HCT116 (cell line): ENCODE measurements around the gene DIP2C.

Experiments
- CEBPB ChIP-seq: IDR thresholded peaks from 2 replicates; pipeline ENCODE4 v1.6.1; 2012; ENCODE audit warnings: low read depth
- EZH2 ChIP-seq: fragments of 200-600 bp; sonication (generic); IDR thresholded peaks from 2 replicates; pipeline ENCODE4 v1.6.1; 2017; ENCODE audit warnings: antibody characterized with exemption, mixed run types
- POLR2A ChIP-seq: IDR thresholded peaks from 2 replicates; pipeline ENCODE4 v1.7.0; 2011; ENCODE audit warnings: borderline replicate concordance; ENCODE audit not compliant: insufficient read depth, insufficient read length; ENCODE audit errors: extremely low read depth
- POLR2AphosphoS5 ChIP-seq: IDR thresholded peaks from 2 replicates; pipeline ENCODE4 v1.6.1; 2011; ENCODE audit warnings: mild to moderate bottlenecking, low read depth, low read length, moderate library complexity
- YY1 ChIP-seq: IDR thresholded peaks from 2 replicates; pipeline ENCODE4 v1.6.1; 2011; ENCODE audit warnings: low read length, low read depth, moderate library complexity, mild to moderate bottlenecking; ENCODE audit not compliant: insufficient replicate concordance; ENCODE audit errors: extremely low read depth
- TF ChIP-seq, protein P1 (sequence below), 3 experiments: fragments of 200-600 bp in 1 of 3; sonication (generic) in 1 of 3; IDR thresholded peaks in 2 of 3; conservative IDR thresholded peaks in 1 of 3; 2 replicates each; pipeline ENCODE4 v1.5.1; 2012 to 2017; ENCODE audit warnings: low read depth in 2 of 3, low read length in 2 of 3, antibody characterized with exemption in 1 of 3, borderline replicate concordance in 1 of 3, control low read depth in 1 of 3, mild to moderate bottlenecking in 1 of 3, mixed read lengths in 1 of 3, mixed run types in 1 of 3, moderate library complexity in 1 of 3; ENCODE audit not compliant: insufficient read depth in 1 of 3
- TF ChIP-seq, protein P2 (sequence below): IDR thresholded peaks from 2 replicates; pipeline ENCODE4 v1.6.1; 2012; ENCODE audit warnings: low read depth

GRCh38 chr10:533186-533585 is 156.3 kb downstream of the DIP2C start:
- TF ChIP-seq, protein P1, sequence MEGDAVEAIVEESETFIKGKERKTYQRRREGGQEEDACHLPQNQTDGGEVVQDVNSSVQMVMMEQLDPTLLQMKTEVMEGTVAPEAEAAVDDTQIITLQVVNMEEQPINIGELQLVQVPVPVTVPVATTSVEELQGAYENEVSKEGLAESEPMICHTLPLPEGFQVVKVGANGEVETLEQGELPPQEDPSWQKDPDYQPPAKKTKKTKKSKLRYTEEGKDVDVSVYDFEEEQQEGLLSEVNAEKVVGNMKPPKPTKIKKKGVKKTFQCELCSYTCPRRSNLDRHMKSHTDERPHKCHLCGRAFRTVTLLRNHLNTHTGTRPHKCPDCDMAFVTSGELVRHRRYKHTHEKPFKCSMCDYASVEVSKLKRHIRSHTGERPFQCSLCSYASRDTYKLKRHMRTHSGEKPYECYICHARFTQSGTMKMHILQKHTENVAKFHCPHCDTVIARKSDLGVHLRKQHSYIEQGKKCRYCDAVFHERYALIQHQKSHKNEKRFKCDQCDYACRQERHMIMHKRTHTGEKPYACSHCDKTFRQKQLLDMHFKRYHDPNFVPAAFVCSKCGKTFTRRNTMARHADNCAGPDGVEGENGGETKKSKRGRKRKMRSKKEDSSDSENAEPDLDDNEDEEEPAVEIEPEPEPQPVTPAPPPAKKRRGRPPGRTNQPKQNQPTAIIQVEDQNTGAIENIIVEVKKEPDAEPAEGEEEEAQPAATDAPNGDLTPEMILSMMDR (IDR thresholded peaks at IDR 0.05 in 2 of 3, conservative IDR thresholded peaks at IDR 0.05 in 1 of 3; ENCODE audit: borderline replicate concordance in 1 of 3, insufficient read depth in 1 of 3, low read depth in 2 of 3, low read length in 2 of 3): no peak
- TF ChIP-seq, protein P2, sequence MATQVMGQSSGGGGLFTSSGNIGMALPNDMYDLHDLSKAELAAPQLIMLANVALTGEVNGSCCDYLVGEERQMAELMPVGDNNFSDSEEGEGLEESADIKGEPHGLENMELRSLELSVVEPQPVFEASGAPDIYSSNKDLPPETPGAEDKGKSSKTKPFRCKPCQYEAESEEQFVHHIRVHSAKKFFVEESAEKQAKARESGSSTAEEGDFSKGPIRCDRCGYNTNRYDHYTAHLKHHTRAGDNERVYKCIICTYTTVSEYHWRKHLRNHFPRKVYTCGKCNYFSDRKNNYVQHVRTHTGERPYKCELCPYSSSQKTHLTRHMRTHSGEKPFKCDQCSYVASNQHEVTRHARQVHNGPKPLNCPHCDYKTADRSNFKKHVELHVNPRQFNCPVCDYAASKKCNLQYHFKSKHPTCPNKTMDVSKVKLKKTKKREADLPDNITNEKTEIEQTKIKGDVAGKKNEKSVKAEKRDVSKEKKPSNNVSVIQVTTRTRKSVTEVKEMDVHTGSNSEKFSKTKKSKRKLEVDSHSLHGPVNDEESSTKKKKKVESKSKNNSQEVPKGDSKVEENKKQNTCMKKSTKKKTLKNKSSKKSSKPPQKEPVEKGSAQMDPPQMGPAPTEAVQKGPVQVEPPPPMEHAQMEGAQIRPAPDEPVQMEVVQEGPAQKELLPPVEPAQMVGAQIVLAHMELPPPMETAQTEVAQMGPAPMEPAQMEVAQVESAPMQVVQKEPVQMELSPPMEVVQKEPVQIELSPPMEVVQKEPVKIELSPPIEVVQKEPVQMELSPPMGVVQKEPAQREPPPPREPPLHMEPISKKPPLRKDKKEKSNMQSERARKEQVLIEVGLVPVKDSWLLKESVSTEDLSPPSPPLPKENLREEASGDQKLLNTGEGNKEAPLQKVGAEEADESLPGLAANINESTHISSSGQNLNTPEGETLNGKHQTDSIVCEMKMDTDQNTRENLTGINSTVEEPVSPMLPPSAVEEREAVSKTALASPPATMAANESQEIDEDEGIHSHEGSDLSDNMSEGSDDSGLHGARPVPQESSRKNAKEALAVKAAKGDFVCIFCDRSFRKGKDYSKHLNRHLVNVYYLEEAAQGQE: no peak
- TF ChIP-seq CEBPB: no peak
- TF ChIP-seq POLR2A: no peak
- TF ChIP-seq YY1: no peak
- no peak for TF ChIP-seq EZH2
- TF ChIP-seq POLR2AphosphoS5: no peak
